ENCODE measurements around the gene NEK6. TPM values are rescaled to one million over a fixed set of nuclear protein-coding genes. Genes with fewer than 3 reads are reported as not detected.

NEK6 gene
- polyA plus RNA-seq, 1 experiment, result 128 TPM

DNA sequence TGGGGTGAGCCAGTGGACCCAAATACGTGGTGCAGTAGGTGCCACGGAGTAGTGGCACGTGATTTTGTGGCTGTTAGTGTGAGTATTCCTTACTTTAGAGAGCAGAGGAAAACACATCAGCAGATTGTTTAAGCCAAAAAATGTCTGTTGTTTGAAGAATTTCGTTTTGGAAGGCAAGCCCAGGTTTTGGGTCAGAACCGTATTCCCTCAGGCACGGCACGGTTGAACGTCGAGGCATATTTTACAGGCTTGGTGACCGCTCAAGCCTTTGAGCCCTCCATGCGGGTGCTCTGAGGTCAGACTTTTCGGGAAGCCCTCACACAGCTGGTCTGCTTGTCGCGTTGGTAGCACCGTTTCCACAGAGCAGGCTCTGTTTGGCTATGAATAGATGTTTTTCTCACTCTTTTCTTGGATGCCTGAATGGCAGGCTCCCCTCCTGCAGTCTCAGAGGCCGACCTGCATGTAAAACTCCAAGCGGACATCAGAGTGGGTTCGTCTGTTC, 27.2 kb downstream of the NEK6 start:
- TF ChIP-seq, protein P1, sequence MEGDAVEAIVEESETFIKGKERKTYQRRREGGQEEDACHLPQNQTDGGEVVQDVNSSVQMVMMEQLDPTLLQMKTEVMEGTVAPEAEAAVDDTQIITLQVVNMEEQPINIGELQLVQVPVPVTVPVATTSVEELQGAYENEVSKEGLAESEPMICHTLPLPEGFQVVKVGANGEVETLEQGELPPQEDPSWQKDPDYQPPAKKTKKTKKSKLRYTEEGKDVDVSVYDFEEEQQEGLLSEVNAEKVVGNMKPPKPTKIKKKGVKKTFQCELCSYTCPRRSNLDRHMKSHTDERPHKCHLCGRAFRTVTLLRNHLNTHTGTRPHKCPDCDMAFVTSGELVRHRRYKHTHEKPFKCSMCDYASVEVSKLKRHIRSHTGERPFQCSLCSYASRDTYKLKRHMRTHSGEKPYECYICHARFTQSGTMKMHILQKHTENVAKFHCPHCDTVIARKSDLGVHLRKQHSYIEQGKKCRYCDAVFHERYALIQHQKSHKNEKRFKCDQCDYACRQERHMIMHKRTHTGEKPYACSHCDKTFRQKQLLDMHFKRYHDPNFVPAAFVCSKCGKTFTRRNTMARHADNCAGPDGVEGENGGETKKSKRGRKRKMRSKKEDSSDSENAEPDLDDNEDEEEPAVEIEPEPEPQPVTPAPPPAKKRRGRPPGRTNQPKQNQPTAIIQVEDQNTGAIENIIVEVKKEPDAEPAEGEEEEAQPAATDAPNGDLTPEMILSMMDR (IDR thresholded peaks at IDR 0.05; ENCODE audit: low read depth, low read length), result no peak
- H3K4me3 ChIP-seq (ENCODE audit: low read depth, low read length), result no peak overlapping the region
- ChIA-PET POLR2A (interaction anchor here (1.9 to 2.3 kb wide), 3 partner anchors 12 to 28 kb away, joined by 5 to 23 read pairs (median 12); no protein-coding TSS in a partner anchor), CTCF (no interaction called here)
- no peaks in the 10 kb centered on the region; the same call in 1 of the 2 replicates for H3K9me3 ChIP-seq (ENCODE audit: control insufficient read depth, insufficient read depth, low read length)
- peak overlapping the region; percentile 100 for H3K27ac ChIP-seq (ENCODE audit: low read depth, low read length)
- DNase-seq (ENCODE audit: low read depth, low spot score), result no peak
- H3K27me3 ChIP-seq (ENCODE audit: control insufficient read depth, insufficient read depth, low read length), result no peaks in the 10 kb centered on the region

DNA sequence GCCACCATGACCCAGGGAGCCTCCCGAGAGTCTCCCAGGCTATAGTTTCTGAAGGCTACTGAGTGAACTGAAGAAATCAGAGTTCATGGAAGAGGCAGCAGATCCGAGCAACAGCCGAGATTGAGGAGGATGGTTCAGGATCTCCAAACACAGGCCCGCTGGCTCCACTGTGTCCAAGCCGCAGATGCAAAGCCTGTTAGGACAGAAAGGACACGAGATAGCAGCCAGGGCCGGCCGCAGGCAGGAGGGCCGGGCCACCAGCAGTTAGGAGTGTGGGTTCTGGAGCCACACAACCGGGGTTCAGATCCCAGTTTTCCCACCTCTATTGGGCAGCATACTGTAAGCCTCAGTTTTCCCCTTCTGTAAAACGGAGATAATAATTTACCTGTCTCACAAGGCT, 27.7 kb downstream of the NEK6 start:
- POLR2A ChIA-PET, result interaction anchor here (1.9 to 2.3 kb wide), 3 partner anchors 12 to 29 kb away, joined by 5 to 23 read pairs (median 12); no protein-coding TSS in a partner anchor
- H3K4me3 ChIP-seq (ENCODE audit: low read depth, low read length), result no peak overlapping the region

DNA sequence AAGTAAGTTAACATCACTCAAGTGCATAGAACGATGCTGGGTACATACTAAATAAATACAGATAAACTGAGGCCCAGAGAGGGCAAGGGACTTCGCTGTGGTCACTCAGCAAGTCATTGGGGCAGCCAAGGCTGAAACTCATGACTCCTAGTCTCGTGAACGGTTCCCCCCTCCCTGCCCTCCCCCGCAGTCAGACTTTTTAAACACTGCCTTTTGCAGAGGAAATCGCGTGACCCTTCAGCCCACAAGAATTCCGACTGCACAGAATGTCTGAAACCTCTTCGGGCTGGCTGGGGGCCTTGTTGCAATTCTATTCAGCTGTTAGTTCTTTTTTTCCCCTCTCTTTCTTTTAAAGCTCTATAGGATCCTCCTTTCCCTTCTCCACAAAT, 28.1 kb downstream of the NEK6 start:
- POLR2A ChIA-PET, result interaction anchor here (0.5 to 2.3 kb wide), 8 partner anchors 10 to 152 kb away, joined by 3 to 23 read pairs (median 6); no protein-coding TSS in a partner anchor
- H3K27me3 ChIP-seq (ENCODE audit: control insufficient read depth, insufficient read depth, low read length), result no peaks in the 10 kb centered on the region
- TF ChIP-seq, protein P1 (IDR thresholded peaks at IDR 0.05; ENCODE audit: low read depth, low read length), result no peak
- peak overlapping the region; percentile 100 for H3K27ac ChIP-seq (ENCODE audit: low read depth, low read length)
- H3K4me3 ChIP-seq (ENCODE audit: low read depth, low read length), result no peak overlapping the region; the same call in 1 of the 2 replicates
- H3K9me3 ChIP-seq (ENCODE audit: control insufficient read depth, insufficient read depth, low read length), result no peaks in the 10 kb centered on the region; the same call in 1 of the 2 replicates
- CTCF ChIA-PET, result interaction anchor here (0.7 kb wide), 1 partner anchor 23 kb away, joined by 6 read pairs; no protein-coding TSS in a partner anchor
- DNase-seq (ENCODE audit: low read depth, low spot score), result peak; percentile 97

More for the DNA sequence above, 27.7 kb downstream of the NEK6 start:
- Histone ChIP-seq H3K27ac (ENCODE audit: low read depth, low read length) (peak overlapping the region; percentile 100), H3K9me3 (ENCODE audit: control insufficient read depth, insufficient read depth, low read length) (no peaks in the 10 kb centered on the region; the same call in 1 of the 2 replicates), H3K27me3 (ENCODE audit: control insufficient read depth, insufficient read depth, low read length) (no peaks in the 10 kb centered on the region)
- CTCF ChIA-PET, result no interaction called here
- DNase-seq (ENCODE audit: low read depth, low spot score), result no peak
- TF ChIP-seq, protein P1 (IDR thresholded peaks at IDR 0.05; ENCODE audit: low read depth, low read length), result no peak

DNA sequence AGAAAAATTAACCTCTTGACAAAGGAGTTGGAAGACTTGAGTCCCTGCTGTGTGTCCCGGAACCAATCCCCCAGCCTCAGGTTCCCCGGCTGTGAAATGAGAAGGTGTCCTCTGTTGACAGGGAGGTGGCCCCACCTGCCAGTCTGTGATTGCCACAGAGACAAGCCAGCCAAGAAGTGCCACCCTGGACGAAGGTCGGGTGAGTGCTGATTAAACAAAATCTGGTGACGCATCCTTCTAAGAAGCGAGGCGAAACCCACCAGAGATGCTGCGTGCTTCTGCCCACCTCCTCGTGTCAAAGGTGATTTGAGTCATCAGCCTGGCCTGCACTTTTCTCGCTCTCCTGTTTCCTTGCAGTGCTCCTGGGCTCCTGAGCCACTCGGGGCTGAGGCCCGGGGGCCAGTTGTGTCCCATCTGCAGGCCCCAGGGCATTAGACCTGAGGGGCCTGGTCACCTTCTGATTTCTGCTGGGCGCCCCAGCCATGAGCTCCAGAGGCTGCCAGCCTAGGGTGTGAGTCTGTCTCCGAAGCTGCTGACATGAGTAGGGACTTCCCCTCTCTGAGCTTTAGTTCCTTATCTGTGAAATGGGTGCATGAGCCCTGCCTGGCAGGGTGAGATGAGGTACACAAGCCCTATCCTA, 28.7 kb downstream of the NEK6 start:
- ChIA-PET POLR2A (interaction anchor here (0.5 to 2.3 kb wide), 8 partner anchors 9 to 153 kb away, joined by 3 to 23 read pairs (median 6); no protein-coding TSS in a partner anchor), CTCF (interaction anchor here (0.7 kb wide), 1 partner anchor 24 kb away, joined by 6 read pairs; no protein-coding TSS in a partner anchor)
- Histone ChIP-seq H3K27me3 (ENCODE audit: control insufficient read depth, insufficient read depth, low read length) (no peaks in the 10 kb centered on the region), H3K9me3 (ENCODE audit: control insufficient read depth, insufficient read depth, low read length) (no peaks in the 10 kb centered on the region; the same call in 1 of the 2 replicates), H3K4me3 (ENCODE audit: low read depth, low read length) (peak overlapping the region; percentile 13), H3K27ac (ENCODE audit: low read depth, low read length) (peak overlapping the region; percentile 100)
- TF ChIP-seq, protein P1 (IDR thresholded peaks at IDR 0.05; ENCODE audit: low read depth, low read length), result no peak
- DNase-seq (ENCODE audit: low read depth, low spot score), result peak; percentile 90

DNA sequence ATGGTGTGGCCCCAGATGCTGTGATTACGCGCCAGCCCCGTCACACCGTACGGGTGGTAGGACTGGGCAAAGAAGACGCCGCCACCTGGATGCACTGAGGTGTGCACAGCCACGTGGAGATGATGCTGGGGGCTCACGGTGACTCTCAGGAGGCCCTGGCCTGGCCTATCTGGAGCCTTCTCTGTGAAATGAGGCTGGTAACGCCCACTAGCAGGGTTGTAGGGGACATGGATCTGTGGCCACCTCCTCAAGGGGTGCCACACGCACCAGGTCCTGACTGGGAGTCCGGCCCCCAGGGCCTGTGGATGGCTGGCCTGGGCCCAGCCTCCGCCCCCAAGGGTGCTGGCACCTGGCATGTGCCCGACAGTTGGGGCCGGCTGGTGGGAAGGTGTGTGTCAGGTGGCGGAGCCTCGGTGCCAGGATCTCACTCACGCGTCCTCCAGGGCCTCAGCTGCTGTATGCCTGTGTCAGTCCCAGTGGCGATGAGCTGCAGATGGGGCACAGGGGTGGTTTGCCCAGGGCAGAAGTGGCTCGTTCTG, 32.4 kb downstream of the NEK6 start:
- no peaks in the 10 kb centered on the region; the same call in 1 of the 2 replicates for H3K9me3 ChIP-seq (ENCODE audit: control insufficient read depth, insufficient read depth, low read length)
- ChIA-PET CTCF (no interaction called here), POLR2A (no interaction called here)
- DNase-seq (ENCODE audit: low read depth, low spot score), result no peak
- H3K27me3 ChIP-seq (ENCODE audit: control insufficient read depth, insufficient read depth, low read length), result no peaks in the 10 kb centered on the region
- TF ChIP-seq, protein P1 (IDR thresholded peaks at IDR 0.05; ENCODE audit: low read depth, low read length), result no peak
- no peak overlapping the region for H3K4me3 ChIP-seq (ENCODE audit: low read depth, low read length)
- H3K27ac ChIP-seq (ENCODE audit: low read depth, low read length), result peak overlapping the region; percentile 11

All from AG04450 (cell line).